ENCODE data around the gene TXNDC17.

Gene TXNDC17

GRCh38 chr17:6674586-6674985 is 33.7 kb downstream of the TXNDC17 start:
- Histone ChIP-seq H3K4me3 (ENCODE audit: low read depth, low read length) (no peak overlapping the region), H3K27me3 (ENCODE audit: insufficient read depth, low read length) (peaks cover 43% of the 10 kb centered on the region), H3K79me2 (ENCODE audit: control insufficient read depth, insufficient read depth, low read length, unreplicated experiment) (no peaks in the 10 kb centered on the region), H2AFZ (ENCODE audit: low read length, unreplicated experiment) (no peak overlapping the region), H3K27ac (ENCODE audit: low read depth, low read length) (no peak overlapping the region), H3K36me3 (ENCODE audit: insufficient read depth, low read length) (no peaks in the 10 kb centered on the region), H3K4me1 (ENCODE audit: control insufficient read depth, insufficient read depth, low read length, unreplicated experiment) (no peaks in the 10 kb centered on the region)

- Histone ChIP-seq H3K4me3 (ENCODE audit: low read depth, low read length) (no peak overlapping the region), H3K27me3 (ENCODE audit: insufficient read depth, low read length) (peaks cover 43% of the 10 kb centered on the region), H3K4me1 (ENCODE audit: control insufficient read depth, insufficient read depth, low read length, unreplicated experiment) (no peaks in the 10 kb centered on the region), H2AFZ (ENCODE audit: low read length, unreplicated experiment) (no peak overlapping the region), H3K79me2 (ENCODE audit: control insufficient read depth, insufficient read depth, low read length, unreplicated experiment) (no peaks in the 10 kb centered on the region), H3K36me3 (ENCODE audit: insufficient read depth, low read length) (no peaks in the 10 kb centered on the region), H3K27ac (ENCODE audit: low read depth, low read length) (no peak overlapping the region)
Observed at GRCh38 chr17:6675201-6675825, 34.5 kb downstream of the TXNDC17 start.

- Histone ChIP-seq H3K27me3 (ENCODE audit: insufficient read depth, low read length) (peaks cover 47% of the 10 kb centered on the region), H3K4me3 (ENCODE audit: low read depth, low read length) (no peak overlapping the region), H2AFZ (ENCODE audit: low read length, unreplicated experiment) (no peak overlapping the region), H3K79me2 (ENCODE audit: control insufficient read depth, insufficient read depth, low read length, unreplicated experiment) (no peaks in the 10 kb centered on the region), H3K4me1 (ENCODE audit: control insufficient read depth, insufficient read depth, low read length, unreplicated experiment) (no peaks in the 10 kb centered on the region), H3K27ac (ENCODE audit: low read depth, low read length) (no peak overlapping the region), H3K36me3 (ENCODE audit: insufficient read depth, low read length) (no peaks in the 10 kb centered on the region)
Observed at GRCh38 chr17:6676802-6677157, 35.9 kb downstream of the TXNDC17 start.

GRCh38 chr17:6677158-6677831 is 36.4 kb downstream of the TXNDC17 start:
- no peak overlapping the region for H2AFZ ChIP-seq (ENCODE audit: low read length, unreplicated experiment)
- H3K36me3 ChIP-seq (ENCODE audit: insufficient read depth, low read length): no peaks in the 10 kb centered on the region
- H3K27me3 ChIP-seq (ENCODE audit: insufficient read depth, low read length): peaks cover 52% of the 10 kb centered on the region

GRCh38 chr17:6677946-6678345 is 37.1 kb downstream of the TXNDC17 start:
- Histone ChIP-seq H3K4me1 (ENCODE audit: control insufficient read depth, insufficient read depth, low read length, unreplicated experiment) (no peaks in the 10 kb centered on the region), H3K4me3 (ENCODE audit: low read depth, low read length) (no peak overlapping the region), H3K36me3 (ENCODE audit: insufficient read depth, low read length) (no peaks in the 10 kb centered on the region), H3K79me2 (ENCODE audit: control insufficient read depth, insufficient read depth, low read length, unreplicated experiment) (no peaks in the 10 kb centered on the region), H3K27ac (ENCODE audit: low read depth, low read length) (no peak overlapping the region), H3K27me3 (ENCODE audit: insufficient read depth, low read length) (peaks cover 58% of the 10 kb centered on the region), H2AFZ (ENCODE audit: low read length, unreplicated experiment) (no peak overlapping the region)

More at GRCh38 chr17:6677158-6677831, 36.4 kb downstream of the TXNDC17 start:
- Histone ChIP-seq H3K4me3 (ENCODE audit: low read depth, low read length) (no peak overlapping the region), H3K4me1 (ENCODE audit: control insufficient read depth, insufficient read depth, low read length, unreplicated experiment) (no peaks in the 10 kb centered on the region), H3K27ac (ENCODE audit: low read depth, low read length) (no peak overlapping the region), H3K79me2 (ENCODE audit: control insufficient read depth, insufficient read depth, low read length, unreplicated experiment) (no peaks in the 10 kb centered on the region)

GRCh38 chr17:6679241-6679640 is 38.4 kb downstream of the TXNDC17 start:
- no peak overlapping the region for H3K4me3 ChIP-seq (ENCODE audit: low read depth, low read length)
- no peak overlapping the region for H2AFZ ChIP-seq (ENCODE audit: low read length, unreplicated experiment)
- no peaks in the 10 kb centered on the region for H3K4me1 ChIP-seq (ENCODE audit: control insufficient read depth, insufficient read depth, low read length, unreplicated experiment)
- peaks cover 64% of the 10 kb centered on the region for H3K27me3 ChIP-seq (ENCODE audit: insufficient read depth, low read length)
- no peaks in the 10 kb centered on the region for H3K36me3 ChIP-seq (ENCODE audit: insufficient read depth, low read length)
- H3K79me2 ChIP-seq (ENCODE audit: control insufficient read depth, insufficient read depth, low read length, unreplicated experiment): no peaks in the 10 kb centered on the region
- H3K27ac ChIP-seq (ENCODE audit: low read depth, low read length): no peak overlapping the region

- Histone ChIP-seq H3K36me3 (ENCODE audit: insufficient read depth, low read length) (no peaks in the 10 kb centered on the region), H3K4me1 (ENCODE audit: control insufficient read depth, insufficient read depth, low read length, unreplicated experiment) (no peaks in the 10 kb centered on the region), H3K27ac (ENCODE audit: low read depth, low read length) (no peak overlapping the region), H3K27me3 (ENCODE audit: insufficient read depth, low read length) (peaks cover 78% of the 10 kb centered on the region), H3K4me3 (ENCODE audit: low read depth, low read length) (no peak overlapping the region), H3K79me2 (ENCODE audit: control insufficient read depth, insufficient read depth, low read length, unreplicated experiment) (no peaks in the 10 kb centered on the region), H2AFZ (ENCODE audit: low read length, unreplicated experiment) (no peak overlapping the region)
Observed at GRCh38 chr17:6681176-6681575, 40.3 kb downstream of the TXNDC17 start.

- Histone ChIP-seq H2AFZ (ENCODE audit: low read length, unreplicated experiment) (no peak overlapping the region), H3K27ac (ENCODE audit: low read depth, low read length) (no peak overlapping the region), H3K36me3 (ENCODE audit: insufficient read depth, low read length) (no peaks in the 10 kb centered on the region), H3K4me1 (ENCODE audit: control insufficient read depth, insufficient read depth, low read length, unreplicated experiment) (no peaks in the 10 kb centered on the region), H3K79me2 (ENCODE audit: control insufficient read depth, insufficient read depth, low read length, unreplicated experiment) (no peaks in the 10 kb centered on the region), H3K4me3 (ENCODE audit: low read depth, low read length) (no peak overlapping the region), H3K27me3 (ENCODE audit: insufficient read depth, low read length) (peaks cover 78% of the 10 kb centered on the region)
Observed at GRCh38 chr17:6681671-6682070, 40.8 kb downstream of the TXNDC17 start.

- peaks cover 80% of the 10 kb centered on the region for H3K27me3 ChIP-seq (ENCODE audit: insufficient read depth, low read length)
- H3K27ac ChIP-seq (ENCODE audit: low read depth, low read length): no peak overlapping the region
- H3K4me3 ChIP-seq (ENCODE audit: low read depth, low read length): no peak overlapping the region
- H3K4me1 ChIP-seq (ENCODE audit: control insufficient read depth, insufficient read depth, low read length, unreplicated experiment): no peaks in the 10 kb centered on the region
- no peaks in the 10 kb centered on the region for H3K36me3 ChIP-seq (ENCODE audit: insufficient read depth, low read length)
- no peaks in the 10 kb centered on the region for H3K79me2 ChIP-seq (ENCODE audit: control insufficient read depth, insufficient read depth, low read length, unreplicated experiment)
- H2AFZ ChIP-seq (ENCODE audit: low read length, unreplicated experiment): no peak overlapping the region
Observed at GRCh38 chr17:6682339-6682738, 41.5 kb downstream of the TXNDC17 start.

GRCh38 chr17:6683081-6683684 is 42.3 kb downstream of the TXNDC17 start:
- Histone ChIP-seq H3K27ac (ENCODE audit: low read depth, low read length) (no peak overlapping the region), H3K27me3 (ENCODE audit: insufficient read depth, low read length) (peaks cover 80% of the 10 kb centered on the region), H3K4me3 (ENCODE audit: low read depth, low read length) (no peak overlapping the region), H3K36me3 (ENCODE audit: insufficient read depth, low read length) (no peaks in the 10 kb centered on the region), H2AFZ (ENCODE audit: low read length, unreplicated experiment) (no peak overlapping the region), H3K4me1 (ENCODE audit: control insufficient read depth, insufficient read depth, low read length, unreplicated experiment) (no peaks in the 10 kb centered on the region), H3K79me2 (ENCODE audit: control insufficient read depth, insufficient read depth, low read length, unreplicated experiment) (no peaks in the 10 kb centered on the region)
